DMS153 (cell line): ENCODE data around the gene ATP6V0A1.
"Not testable (repeated sequence)": the region's sequence is repeated elsewhere in the genome, so short reads cannot be mapped to it uniquely, and the experiment has no call there.

Source experiments
- DNase-seq: peaks from one replicate; lab custom pipeline; 2025; lab: John Stamatoyannopoulos, UW

ATP6V0A1 gene

DNA sequence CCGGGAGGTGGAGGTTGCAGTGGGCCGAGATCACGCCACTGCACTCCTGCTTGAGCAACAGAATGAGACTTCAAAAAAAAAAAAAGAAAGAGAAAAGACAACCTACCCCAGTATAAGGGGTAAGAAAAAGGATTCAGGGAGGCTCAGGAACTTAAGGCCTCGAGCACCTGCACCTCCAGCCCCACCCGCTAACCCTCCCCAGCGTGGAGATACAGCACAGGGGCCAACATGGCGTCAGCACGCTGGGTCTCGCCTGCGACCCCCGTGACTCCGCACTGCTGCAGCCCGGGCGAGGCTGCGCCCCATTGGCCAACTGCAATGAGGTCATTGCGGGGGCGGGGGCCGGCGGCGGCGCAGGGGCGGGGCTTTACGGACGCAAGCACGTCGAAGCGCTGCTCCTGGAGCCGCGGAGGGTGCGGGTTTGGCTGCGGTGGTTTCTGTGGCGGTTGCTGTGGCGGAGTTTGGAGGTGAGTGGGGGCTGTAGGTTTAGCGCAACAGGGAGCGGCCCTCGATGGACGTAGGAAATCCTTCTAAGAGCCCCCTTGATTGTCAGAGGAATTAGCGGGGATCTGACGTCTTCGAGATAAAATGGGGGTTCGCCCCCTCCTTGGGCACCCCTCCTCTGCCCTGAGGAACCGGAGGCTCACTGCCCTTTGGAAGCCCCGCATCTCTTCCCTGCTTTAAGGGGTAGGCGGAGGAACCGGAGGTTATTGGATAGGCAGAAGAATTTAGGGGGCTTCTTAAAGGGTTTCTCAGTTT, at the start of gene ATP6V0A1:
Gene ATP6V0A1, plus strand, starts transcription at position 382 of the 759 bp plus-strand sequence. CDS start 2,017 bp downstream, outside the sequence.
- peak; percentile 76 for DNase-seq

DNA sequence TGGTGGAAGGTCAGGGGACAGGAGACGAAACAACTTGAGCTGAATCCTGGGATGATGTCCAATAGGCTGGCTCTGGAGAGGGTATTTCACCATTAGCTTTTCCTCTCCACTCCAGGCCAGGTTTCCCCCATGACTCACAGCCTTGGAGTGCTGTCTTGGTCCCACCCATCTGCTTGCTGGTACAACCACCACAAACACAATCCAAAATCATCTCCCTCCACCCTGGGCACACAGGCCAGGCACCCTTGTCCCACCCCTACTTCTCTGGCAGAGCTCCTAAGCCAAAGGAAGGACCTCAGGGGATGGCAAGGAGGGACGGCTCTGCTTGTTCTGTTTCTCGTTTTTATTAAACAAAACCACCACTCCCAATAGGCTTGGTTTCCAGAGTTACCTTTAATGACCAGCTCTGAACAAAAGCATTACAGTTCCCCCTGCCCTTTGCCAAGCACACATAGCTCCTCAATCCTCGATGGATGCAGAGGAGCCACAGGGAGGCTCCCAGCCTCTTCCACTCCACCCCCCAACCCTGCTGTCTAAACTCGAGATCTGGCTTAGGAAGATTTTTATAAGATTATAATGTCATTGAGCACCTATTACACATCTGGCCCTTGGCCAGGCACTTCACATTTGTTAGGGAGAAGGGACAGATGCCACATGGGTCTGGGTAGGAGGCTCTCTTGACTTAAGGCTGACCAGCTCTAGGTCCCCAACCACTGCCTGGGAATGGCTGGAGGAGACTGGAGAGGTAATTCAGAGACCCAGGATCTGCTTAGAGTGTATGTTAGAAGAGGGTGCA, 49.0 kb upstream of the ATP6V0A1 start:
- no peak for DNase-seq

DNA sequence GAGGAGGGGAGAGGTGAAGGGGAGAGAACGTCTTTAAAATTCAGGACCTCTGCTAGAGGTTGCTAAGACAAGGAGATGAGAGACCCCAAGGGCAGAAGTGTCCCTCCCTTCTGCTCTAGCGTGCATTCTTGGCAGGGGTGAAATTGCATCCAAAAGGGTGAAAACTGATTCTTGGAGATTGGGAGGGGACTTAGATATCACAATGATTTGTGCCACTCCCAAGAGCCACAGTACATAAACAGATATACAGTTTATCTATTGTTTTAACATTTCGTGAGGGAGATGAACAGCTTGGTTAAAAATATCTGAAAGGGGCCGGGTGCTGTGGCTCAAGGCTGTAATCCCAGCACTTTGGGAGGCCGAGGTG, 48.4 kb upstream of the ATP6V0A1 start:
- DNase-seq = no peak

DNA sequence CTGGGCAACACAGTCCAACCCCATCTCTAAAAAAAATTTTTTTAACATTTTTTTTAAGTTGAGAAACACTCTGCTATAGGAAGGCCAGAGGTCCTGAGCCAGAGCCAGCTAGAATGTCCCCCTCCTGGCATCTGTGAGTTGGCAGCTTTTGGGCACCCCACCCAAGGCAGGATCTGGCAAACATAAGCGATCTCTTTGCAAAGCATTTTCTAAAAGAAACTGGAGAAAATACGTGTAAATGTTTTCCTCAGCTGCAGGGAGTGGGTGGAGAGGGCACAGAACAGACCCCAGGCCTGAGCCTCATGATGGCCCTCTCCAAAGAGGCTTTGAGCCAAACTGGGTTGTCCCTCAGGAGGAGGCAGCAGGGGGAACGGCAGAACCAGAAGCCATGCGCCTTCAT, 47.3 kb upstream of the ATP6V0A1 start:
- no peak for DNase-seq

DNA sequence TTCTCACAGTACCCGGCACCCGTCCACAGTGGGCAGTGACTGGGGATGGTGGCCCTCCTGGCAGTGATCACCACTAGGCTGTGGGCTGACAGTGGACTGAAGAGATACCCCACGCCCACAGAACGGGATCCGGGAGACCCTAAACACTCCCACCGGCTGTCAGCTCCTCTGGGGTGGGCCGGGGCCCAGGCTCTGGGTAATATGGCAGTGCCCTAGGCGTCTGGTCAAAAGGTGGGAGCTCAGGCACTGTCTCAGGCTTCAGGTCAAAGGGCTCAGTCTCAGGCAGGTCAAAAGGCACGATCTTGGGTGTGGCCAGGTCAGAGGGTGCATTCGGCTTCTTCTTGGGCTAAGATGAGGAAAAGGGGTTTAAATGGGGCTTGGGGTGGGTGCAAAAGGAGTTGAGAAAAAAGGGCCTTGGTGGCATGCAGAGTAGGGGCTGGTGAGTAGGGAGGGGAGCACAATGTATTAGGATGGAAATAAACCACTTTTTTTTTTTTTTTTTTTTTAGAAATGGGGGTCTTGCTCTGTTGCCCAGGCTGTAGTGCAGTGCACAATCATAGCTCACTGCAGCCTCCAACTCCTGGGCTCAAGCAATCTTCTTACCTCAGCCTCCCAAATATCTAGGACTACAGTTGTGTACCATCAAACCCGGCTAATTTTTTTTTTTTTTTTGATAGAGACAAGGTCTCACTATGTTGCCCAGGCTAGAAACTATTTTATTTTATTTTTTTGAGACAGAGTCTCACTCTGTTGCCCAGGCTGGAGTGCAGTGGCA, 46.6 kb upstream of the ATP6V0A1 start:
- no peak for DNase-seq

DNA sequence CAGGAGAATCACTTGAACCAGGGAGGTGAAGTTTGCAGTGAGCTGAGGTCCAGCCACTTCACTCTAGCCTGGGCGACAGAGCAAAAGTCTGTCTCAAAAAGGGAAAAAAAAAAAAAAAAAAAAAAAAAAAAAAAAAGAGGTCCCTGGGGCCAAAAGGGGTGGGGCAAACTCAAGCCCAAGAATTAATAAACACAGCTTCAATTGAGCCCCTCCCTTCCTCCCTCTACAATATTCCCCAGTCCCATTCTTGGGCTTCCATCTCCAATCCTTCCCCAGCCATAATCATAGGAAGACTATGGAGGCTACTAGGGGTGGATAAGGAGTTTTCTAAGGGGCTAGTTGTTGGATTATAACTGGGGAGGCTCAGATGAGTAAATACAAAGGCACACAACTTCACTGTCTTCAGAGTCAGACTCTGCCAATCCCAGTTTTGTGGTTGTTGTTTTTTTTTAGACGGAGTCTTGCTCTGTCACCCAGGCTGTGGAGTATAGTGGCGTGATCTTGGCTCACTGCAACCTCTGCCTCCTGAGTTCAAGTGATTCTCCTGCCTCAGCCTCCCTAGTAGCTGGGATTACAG, 45.1 kb upstream of the ATP6V0A1 start:
- no peak for DNase-seq

DNA sequence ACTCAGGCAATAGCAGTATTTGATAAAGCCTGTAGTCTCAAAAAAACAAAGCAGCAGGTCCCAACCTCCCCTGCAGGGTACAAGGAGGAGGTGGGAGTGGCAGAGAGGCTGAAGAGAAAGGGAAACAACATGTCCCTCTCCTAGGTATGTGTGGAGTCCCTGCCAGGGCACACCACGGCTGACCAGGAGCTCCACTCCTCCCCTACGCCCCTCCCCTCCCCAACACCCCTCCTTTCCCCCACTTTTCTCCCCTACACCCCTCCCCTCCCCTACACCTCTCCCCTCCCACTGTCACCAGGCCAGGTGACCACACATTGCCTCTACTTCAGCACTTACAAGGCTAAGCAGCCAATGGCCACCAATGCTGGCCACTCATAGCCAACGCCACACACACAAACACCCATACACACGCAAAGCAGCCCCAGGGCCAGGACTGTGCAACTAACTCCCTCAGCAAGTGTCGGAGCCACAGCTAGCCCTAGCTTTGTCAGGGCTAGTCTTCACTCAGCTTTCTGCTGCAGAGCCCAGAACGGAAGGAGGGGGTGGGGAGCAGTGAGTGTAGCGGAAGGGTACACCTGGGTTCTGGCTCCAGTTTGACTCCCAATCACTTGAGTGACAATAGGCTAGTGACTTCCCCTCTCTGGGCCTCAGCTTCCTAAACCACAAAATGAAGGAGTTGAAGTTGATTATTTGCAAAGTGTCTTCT, 43.8 kb upstream of the ATP6V0A1 start:
- no peak for DNase-seq

DNA sequence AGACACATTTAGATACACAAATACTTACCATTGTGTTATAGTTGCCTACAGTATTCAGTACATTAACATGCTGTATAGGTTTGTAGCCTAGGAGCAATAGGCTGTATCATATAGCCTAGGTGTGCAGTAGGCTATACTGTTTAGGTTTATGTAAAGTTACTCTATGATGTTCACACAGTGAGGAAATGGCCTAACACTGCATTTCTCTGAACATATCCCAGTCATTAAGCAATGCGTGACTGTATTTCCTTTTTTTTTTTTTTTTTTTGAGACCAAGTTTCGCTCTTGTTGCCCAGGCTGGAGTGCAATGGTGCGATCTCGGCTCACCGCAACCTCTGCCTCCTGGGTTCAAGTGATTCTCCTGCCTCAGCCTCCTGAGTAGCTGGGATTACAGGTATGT, 40.7 kb upstream of the ATP6V0A1 start:
- DNase-seq = not testable (repeated sequence)

DNA sequence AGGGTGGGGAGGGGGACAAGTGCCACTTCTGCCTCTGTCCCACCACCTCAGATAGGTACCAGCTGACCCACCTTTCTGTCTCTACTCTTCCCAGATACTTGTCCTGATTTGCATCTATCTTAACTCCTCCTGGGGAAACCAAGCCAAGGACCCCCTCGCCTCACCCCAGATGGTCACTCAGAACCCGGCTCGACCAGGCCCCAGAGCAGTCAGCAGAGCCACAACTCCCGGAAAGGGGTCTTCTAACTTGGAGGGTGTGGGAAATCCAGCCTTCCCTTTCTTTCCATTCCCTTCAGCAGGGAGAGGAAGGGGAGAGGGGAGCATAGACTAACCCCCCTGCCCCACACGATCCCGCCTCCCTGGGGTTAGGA, 37.6 kb upstream of the ATP6V0A1 start:
- no peak for DNase-seq

DNA sequence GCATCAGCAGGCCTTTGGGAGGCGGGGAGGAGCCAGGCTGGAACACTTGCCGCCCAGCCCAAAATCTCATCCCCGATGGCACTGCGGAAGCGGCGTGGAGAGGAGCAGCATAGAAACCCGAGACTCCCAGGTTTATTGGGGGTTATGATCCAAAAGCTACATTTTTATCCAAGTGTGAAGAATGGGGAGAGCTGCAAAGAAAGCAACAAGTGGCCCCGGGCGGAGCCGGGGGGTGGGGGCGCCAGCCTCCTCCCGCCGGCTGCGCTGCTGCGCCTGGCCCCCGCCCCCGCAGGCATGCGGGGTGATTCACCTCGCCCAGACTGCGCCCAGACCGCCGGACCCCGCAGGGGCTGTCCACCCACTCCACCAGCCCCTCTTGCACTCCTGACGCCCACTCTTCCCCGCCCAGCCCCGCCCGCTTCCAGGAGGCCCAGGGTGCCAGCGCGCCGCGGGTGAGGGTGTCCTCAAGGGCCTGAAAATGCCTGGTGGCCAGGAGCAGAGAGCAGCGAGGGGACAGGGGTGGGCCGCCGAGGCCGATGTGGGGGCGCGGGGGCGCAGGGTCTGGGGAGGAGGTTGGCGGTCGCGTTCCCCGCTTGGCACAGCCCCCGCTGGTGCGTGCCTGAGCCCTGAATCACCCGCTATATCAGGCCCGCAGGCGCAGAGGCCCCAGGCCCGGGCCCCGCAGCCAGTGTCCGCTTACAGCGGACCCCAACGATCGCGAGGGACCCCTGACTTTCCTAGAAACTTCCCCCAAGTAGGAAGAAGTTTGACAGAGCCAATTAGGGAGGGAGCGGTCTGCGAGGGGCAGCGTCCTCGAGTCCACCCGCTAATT, 37.0 kb upstream of the ATP6V0A1 start:
- no peak for DNase-seq

DNA sequence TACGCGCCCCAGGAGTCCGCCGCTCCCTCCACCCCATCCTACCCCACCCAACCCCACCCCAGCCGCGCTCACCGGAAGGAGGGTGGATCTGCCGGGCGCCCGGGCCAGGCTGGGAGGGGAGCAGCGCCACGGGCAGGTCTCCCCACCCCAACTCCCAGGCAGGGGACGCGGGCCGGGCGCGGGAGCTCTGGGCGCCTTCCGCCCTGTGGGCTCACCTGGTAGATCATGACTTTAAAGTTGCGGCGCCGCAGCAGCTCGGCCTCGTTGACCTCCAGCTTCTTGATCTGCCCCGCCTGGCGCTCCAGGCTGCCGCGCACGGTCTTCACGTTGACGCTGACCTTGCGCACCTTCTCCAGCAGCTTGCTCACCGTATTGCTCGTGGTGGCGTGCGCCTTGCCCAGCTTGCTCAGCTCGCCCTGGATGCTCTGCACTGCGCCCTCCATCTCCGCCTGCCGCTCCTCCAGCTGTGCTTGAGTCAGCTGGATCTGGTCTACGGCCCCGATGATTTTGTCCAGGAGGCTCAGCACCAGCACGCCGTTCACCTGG, 36.2 kb upstream of the ATP6V0A1 start:
- no peak for DNase-seq

DNA sequence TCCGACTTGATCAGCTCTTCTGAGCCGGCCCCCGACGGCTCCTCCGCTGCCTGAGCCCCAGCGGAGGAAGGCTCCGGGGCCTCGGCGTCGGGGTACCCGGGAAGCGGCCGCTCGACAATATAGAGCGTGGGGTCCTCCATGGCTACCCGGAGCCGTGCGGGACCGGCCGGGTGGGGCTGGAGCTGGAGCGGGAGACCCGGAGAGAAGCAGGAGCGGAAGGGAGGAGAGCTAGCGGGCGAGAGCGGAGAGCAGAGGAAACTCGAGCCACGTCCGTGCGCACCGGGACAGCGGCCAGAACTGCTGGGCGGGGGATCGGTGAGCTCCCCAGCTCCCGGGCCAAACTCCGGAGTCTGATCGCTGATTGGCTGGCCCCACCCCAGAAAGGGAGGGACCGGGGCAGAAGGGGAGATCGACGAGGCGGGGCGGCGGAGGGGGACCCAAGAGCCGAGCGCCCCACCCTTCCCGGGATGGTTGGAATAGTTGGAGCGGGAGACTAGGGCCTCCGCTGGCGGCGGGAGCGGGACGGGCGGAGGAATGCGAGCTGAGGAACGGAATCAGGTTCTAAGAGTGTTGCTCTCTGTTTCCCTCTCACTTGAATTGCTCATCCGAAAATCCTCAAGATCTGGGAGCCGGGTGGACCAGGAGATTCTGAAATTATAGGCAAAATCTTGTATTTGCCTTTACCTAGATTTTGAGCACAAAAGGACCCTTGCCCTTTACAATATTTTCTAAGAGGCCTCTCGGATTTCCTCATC, 35.5 kb upstream of the ATP6V0A1 start, which contains the start of gene CAVIN1:
Gene CAVIN1, minus strand, starts transcription at position 299 of the 755 bp plus-strand sequence. Its CDS starts 159 bp downstream, at position 140.
- DNase-seq = no peak

DNA sequence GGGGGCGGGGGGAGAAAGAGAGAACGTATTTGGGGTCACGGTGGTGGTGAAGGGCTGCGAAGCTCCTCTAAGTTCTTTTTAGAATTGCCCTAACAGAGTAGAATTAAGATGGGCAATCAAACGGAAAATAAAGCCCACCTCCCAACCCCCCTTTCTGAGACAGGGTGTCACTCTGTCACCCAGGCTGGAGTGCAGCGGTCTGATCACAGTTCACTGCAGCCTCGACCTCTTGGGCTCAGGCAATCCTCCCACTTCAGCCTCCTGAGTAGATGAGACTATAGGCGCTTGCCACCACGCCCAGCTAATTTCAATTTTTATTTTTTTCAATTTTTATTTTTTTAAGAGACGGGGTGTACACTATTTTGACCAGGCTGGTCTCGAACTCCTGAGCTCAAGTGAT, 34.9 kb upstream of the ATP6V0A1 start:
- no peak for DNase-seq

DNA sequence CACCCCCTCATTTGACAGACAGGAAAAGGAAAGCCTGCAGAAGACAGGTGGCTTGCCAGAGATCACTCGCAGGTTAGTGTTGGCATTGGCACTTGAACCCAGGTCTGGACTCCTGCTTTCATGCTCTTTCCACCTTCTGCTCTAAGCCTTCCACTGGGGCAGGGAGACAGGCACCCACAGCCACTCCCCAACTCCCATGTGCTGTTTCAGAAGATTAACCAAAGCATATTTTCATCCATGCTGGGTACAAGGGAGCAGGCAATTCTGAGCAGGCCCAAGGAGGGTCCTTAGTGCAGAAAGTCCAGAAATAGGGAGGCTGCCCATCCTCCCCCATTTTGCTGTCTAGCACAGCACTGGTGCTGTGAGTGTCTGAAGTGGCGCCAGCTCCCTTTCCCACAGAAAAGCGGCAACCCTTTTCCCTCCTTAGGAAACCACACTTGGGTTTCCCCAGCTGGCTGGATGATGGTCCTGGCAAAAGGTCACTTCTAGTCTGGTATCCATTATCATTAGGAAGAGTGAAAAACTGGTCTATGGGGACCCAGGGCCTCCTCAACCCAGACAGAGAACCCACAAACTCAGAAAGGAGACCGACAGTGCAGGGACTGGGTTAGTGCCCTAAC, 33.6 kb upstream of the ATP6V0A1 start:
- no peak for DNase-seq

DNA sequence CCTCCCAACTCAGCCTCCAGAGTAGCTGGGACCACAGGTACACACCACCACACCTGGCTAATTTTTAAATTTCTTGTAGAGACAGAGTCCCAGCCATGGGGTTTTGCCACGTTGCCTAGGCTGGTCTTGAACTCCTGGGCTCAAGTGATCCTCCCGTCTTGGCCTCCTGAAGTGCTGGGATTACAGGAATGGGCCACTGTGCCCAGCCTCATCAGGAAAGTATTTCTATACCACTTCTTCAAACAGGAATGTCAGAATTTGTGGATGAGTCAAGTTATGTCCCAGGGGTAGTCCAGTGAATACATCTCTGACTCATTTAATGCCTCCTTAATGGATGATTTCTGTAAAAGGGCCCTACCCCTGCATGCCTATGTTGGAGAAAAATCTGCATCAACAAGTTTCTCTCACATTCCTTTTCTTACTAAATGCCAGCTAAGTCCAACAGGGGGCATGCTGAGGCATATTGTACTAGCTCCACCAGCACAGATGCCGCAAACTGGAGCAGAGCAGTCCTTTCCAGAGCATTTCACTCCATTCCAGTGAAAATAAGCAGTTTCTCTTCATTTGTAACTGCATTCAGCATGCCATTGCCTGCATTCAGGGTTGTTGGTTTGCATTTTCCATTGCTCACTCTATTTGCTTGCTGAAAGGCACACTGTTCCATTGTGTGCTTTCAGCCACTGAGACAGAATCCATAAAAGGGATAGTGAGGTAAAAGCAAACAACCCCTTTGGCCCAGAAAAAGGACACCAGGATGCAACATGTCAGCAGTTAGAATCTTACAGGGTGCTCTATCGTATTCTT, 30.3 kb upstream of the ATP6V0A1 start:
- peak; percentile 60 for DNase-seq

DNA sequence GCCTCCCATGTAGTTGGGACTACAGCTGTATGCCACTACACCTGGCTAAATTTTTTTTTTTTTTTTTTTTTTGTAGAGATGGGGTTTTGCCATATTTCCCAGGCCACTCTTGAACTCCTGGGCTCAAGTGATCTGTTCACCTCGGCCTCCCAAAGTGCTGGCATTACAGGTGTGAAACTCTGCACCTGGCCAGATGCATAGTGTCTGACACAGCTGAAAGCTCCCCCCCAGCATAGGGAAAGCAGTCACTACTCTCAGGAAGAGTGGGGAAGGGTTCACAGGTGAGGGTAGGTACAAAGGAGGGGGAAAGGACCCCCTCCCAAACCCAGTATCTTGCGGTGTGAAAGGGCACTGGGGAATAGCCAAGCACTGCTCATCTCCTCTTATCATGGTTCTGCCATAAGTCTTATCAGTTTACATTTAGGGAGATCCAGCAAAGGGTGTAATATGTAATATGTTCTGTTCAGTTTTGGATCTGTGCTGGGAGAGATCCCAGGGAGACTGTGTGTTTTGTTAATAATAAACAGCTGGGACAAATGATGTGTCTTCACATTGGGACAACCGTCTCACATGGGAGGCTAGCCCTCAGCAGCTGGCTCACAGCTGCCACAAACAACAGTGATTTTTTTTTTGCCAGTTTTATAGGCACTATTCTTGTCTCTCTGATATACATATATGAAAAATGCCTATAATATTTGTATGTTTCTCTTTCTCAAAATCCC, 28.8 kb upstream of the ATP6V0A1 start:
- DNase-seq = no peak

DNA sequence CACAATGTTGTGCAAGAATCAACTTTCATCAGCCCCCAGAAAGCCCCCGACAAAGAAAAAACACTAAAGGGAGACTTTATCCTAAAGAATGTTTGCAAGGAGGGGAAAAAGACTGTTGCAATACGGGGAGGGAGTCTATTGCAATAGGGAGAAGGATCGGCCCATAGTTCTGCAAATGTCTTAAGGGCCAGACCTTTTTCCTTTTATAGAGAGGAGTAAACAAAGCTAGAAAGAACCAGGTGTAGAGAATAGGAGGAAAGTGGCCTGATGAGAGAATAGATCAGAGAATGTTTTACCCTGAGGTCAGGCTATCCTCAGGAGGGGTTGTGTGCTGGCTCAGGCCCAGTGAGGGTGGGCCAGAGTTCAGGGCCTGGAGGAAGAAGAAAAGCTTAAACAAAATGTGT, 26.9 kb upstream of the ATP6V0A1 start:
- no peak for DNase-seq

DNA sequence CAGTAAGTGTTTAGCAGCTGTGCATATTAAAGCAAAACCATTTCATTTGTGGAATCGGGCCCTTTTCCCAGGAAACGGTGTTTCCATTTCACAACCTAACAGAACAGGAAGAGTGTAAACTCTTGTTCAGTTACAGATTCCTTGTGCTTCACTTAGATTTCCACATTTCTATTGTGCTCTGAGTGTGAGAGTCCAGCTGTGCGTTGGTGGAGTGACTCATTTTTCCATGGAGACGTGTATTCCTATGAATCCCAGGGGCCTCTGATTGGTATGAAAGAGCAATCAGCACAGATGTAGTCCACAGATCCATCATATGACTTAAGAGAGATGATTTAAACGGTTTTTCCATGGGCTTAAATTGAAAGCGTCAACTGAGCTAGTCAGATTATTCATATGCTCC, 22.3 kb upstream of the ATP6V0A1 start:
- no peak for DNase-seq
